Hepatocyte (in vitro differentiated cells): ENCODE measurements around the gene C1orf167. TPM values are rescaled to one million over a fixed set of nuclear protein-coding genes. Genes with fewer than 3 reads are reported as not detected.

Experiments used
- DNase-seq: peaks from one replicate; pipeline ENCODE4 v3.0.0-alpha.2; 2016; ENCODE audit warnings: low spot score
- H2AFZ ChIP-seq: fragments of 200-600 bp; sonication (generic); 2 replicates; pipeline ENCODE4 v1.6.0; 2016; ENCODE audit warnings: antibody characterized with exemption, mild to moderate bottlenecking
- H3K27ac ChIP-seq: fragments of 200-600 bp; sonication (generic); 2 replicates; pipeline ENCODE4 v1.5.1; 2016; ENCODE audit warnings: mild to moderate bottlenecking
- H3K27me3 ChIP-seq: fragments of 200-600 bp; sonication (generic); 2 replicates; pipeline ENCODE4 v1.6.1; 2016
- H3K36me3 ChIP-seq: fragments of 200-600 bp; sonication (generic); replicated peaks from 2 replicates; pipeline ENCODE4 v1.5.1; 2016; ENCODE audit warnings: low read depth; ENCODE audit not compliant: insufficient read depth
- H3K4me1 ChIP-seq: fragments of 200-600 bp; sonication (generic); 2 replicates; pipeline ENCODE4 v1.5.1; 2016; ENCODE audit warnings: mild to moderate bottlenecking, moderate library complexity; ENCODE audit not compliant: insufficient read depth
- H3K4me2 ChIP-seq: fragments of 200-600 bp; sonication (generic); 2 replicates; pipeline ENCODE4 v1.6.0; 2016
- H3K4me3 ChIP-seq: fragments of 200-600 bp; sonication (generic); 2 replicates; pipeline ENCODE4 v1.5.1; 2016; ENCODE audit warnings: mild to moderate bottlenecking
- H3K79me2 ChIP-seq: fragments of 200-600 bp; sonication (generic); 2 replicates; pipeline ENCODE4 v1.6.0; 2017; ENCODE audit warnings: mild to moderate bottlenecking
- H3K9me2 ChIP-seq: fragments of 200-600 bp; sonication (generic); replicated peaks from 2 replicates; pipeline ENCODE4 v1.6.0; 2017; ENCODE audit warnings: mild to moderate bottlenecking; ENCODE audit not compliant: insufficient read depth
- H3K9me3 ChIP-seq: fragments of 200-600 bp; sonication (generic); 2 replicates; pipeline ENCODE4 v1.5.1; 2016; ENCODE audit warnings: low read depth, mild to moderate bottlenecking
- H4K20me1 ChIP-seq: fragments of 200-600 bp; sonication (generic); 2 replicates; pipeline ENCODE4 v1.6.0; 2016; ENCODE audit warnings: mild to moderate bottlenecking; ENCODE audit not compliant: insufficient read depth, poor library complexity, severe bottlenecking
- EZH2 ChIP-seq: fragments of 200-600 bp; sonication (generic); IDR thresholded peaks from 2 replicates; pipeline ENCODE4 v1.6.1; 2016; ENCODE audit warnings: antibody characterized with exemption, mild to moderate bottlenecking, borderline replicate concordance
- EZH2phosphoT487 ChIP-seq: fragments of 200-600 bp; sonication (generic); IDR thresholded peaks from one replicate; pipeline ENCODE4 v1.6.1; 2018; ENCODE audit warnings: antibody characterized with exemption, mild to moderate bottlenecking, low read depth, moderate library complexity; ENCODE audit not compliant: unreplicated experiment, severe bottlenecking
- WGBS: methylation state at CpG from one replicate; pipeline ENCODE4 v1.1.6; 2016; ENCODE audit warnings: low lambda C conversion rate; ENCODE audit errors: missing lambda C conversion rate; 5-methylcytosine and 5-hydroxymethylcytosine counted together
- polyA plus RNA-seq: library from polyadenylated mRNA; unstranded; fragments of >200 nt; fragmentation: Nextera tagmentation; extraction: Ambion mirVana; gene quantifications from 2 replicates; pipeline ENCODE4 v1.2.1, GENCODE V29; 2016
- total RNA-seq: library from RNA; depleted of rRNA; stranded (reverse); fragments of >200 nt; gene quantifications from 2 replicates; pipeline ENCODE4 v1.2.3, GENCODE V29; 2014
- TF ChIP-seq, protein P1 (sequence below): fragments of 200-600 bp; sonication (generic); IDR thresholded peaks from 2 replicates; pipeline ENCODE4 v1.5.1; 2016; ENCODE audit warnings: antibody characterized with exemption, mild to moderate bottlenecking; ENCODE audit not compliant: poor library complexity

C1orf167 gene
- total and polyA plus RNA-seq, 2 experiments from 2014 or later = 0.37 TPM; not detected in 1

DNA sequence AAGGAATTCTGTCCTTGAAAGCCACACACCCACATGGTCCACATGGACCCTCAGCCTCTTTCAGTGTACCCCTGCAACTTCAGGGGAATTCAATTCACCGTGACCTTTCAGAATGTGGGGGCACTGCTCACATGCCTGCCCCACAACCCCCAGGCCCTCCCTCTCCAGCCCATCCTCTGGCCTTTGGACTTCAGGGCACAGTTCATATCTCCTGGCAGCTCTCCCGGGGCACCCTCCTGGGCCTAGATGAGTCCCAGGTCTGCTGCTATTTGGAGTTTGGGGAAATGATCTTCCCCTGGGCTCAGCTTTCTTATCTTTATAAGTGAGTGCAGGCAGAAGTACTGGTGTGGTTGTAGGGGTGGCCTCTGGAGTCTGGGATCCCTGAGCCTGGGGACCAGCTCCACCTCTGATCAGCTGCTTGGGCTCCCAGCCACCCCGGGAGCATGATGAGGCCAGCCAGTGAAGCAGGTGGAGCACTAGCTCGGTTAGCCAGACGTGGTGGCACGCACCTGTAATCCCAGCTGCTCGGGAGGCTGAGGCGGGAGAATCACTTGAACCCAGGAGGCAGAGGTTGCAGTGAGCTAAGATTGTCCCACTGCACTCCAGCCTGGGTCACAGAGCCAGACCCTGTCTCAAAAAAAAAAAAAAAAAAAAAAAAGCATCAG, 15.8 kb downstream of the C1orf167 start:
- 88% methylated on average over 8 of the region's 8 CpGs for WGBS
- H3K36me3 ChIP-seq = no peaks in the 10 kb centered on the region
- H3K9me2 ChIP-seq = no peaks in the 10 kb centered on the region
- no peaks in the 10 kb centered on the region for H4K20me1 ChIP-seq
- H3K4me1 ChIP-seq = no peaks in the 10 kb centered on the region
- no peak overlapping the region for H3K4me3 ChIP-seq
- no peaks in the 10 kb centered on the region for H3K27me3 ChIP-seq
- TF ChIP-seq, protein P1, sequence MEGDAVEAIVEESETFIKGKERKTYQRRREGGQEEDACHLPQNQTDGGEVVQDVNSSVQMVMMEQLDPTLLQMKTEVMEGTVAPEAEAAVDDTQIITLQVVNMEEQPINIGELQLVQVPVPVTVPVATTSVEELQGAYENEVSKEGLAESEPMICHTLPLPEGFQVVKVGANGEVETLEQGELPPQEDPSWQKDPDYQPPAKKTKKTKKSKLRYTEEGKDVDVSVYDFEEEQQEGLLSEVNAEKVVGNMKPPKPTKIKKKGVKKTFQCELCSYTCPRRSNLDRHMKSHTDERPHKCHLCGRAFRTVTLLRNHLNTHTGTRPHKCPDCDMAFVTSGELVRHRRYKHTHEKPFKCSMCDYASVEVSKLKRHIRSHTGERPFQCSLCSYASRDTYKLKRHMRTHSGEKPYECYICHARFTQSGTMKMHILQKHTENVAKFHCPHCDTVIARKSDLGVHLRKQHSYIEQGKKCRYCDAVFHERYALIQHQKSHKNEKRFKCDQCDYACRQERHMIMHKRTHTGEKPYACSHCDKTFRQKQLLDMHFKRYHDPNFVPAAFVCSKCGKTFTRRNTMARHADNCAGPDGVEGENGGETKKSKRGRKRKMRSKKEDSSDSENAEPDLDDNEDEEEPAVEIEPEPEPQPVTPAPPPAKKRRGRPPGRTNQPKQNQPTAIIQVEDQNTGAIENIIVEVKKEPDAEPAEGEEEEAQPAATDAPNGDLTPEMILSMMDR = no peak
- TF ChIP-seq EZH2 (no peak), EZH2phosphoT487 (no peak)
- no peak overlapping the region for H3K4me2 ChIP-seq
- H3K27ac ChIP-seq = no peak overlapping the region
- no peak for DNase-seq
- H3K9me3 ChIP-seq = no peaks in the 10 kb centered on the region
- H3K79me2 ChIP-seq = no peaks in the 10 kb centered on the region
- no peak overlapping the region for H2AFZ ChIP-seq

DNA sequence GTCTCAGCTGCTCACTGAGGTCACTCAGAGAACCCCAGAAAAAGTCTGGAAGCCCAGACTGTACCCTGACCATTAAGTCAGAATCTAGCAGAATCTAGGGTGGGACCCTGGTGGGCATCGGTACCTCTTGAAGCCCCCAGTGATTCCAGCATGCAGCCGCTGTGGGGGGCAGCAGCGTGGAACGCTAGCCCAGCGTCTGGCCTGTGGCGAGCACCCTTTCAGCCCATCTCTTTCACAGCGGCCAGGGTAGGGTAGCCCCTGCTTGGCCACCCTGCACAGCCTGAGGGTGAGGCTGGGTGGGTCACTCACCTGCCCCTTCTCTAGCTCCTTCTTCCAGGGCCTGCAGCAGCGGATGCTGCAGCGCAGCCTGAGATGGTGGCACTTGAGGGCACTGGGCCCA, 16.3 kb downstream of the C1orf167 start:
- Histone ChIP-seq H3K36me3 (no peaks in the 10 kb centered on the region), H3K4me2 (no peak overlapping the region), H3K9me2 (no peaks in the 10 kb centered on the region), H3K4me1 (no peaks in the 10 kb centered on the region), H3K27me3 (no peaks in the 10 kb centered on the region), H2AFZ (no peak overlapping the region), H4K20me1 (no peaks in the 10 kb centered on the region), H3K79me2 (no peaks in the 10 kb centered on the region), H3K27ac (no peak overlapping the region), H3K4me3 (no peak overlapping the region), H3K9me3 (no peaks in the 10 kb centered on the region)
- no peak for DNase-seq
- 96% methylated on average over 9 of the region's 9 CpGs for WGBS
- TF ChIP-seq EZH2phosphoT487 = no peak
- TF ChIP-seq, protein P1 = no peak
- TF ChIP-seq EZH2 = no peak

DNA sequence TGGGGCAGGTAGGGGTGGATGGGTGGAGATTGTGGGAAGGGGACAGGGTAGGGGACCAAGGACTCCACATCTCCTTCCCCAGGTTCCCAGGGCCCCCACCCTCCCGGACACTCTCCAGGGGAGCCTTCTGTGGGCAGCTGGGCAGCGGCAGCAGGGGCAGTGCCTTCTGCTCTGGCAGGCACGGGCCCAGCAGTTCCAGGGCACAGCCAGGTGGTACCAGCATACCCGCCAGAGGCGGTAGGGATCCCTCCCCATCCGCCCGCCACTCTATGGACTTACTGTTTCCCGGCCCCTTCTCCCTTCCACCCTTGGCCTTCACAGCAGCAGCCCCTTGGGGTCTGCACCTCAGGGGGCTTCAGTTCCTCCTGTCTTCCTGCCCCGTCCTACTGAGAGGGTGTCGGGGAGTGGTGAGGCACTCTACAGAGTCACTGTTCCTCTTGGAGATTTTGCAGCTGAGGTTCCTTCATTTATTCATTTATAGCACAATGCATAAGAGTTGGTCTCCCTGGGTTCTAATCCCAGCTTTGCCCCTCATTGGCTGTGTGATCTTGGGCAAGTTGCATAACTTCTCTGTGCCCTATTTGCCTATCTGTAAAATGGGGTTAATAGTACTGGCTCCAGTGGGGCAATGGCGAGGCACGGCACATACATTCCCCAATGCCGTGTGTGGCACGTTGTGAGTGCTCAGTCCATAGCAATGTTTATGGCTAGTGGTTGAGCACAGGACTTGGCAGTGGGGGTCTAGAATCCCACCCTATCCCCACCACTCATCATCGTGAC, 17.0 kb downstream of the C1orf167 start:
- no peak overlapping the region for H3K4me2 ChIP-seq
- WGBS = 91% methylated on average over 14 of the region's 15 CpGs
- H3K4me3 ChIP-seq = no peak overlapping the region
- TF ChIP-seq EZH2 (no peak), EZH2phosphoT487 (no peak)
- TF ChIP-seq, protein P1 = no peak
- H3K79me2 ChIP-seq = no peaks in the 10 kb centered on the region
- no peaks in the 10 kb centered on the region for H3K4me1 ChIP-seq
- no peaks in the 10 kb centered on the region for H3K27me3 ChIP-seq
- DNase-seq = no peak
- H4K20me1 ChIP-seq = no peaks in the 10 kb centered on the region
- H3K27ac ChIP-seq = no peak overlapping the region
- H3K9me3 ChIP-seq = no peaks in the 10 kb centered on the region
- no peaks in the 10 kb centered on the region for H3K36me3 ChIP-seq
- H2AFZ ChIP-seq = no peak overlapping the region
- no peaks in the 10 kb centered on the region for H3K9me2 ChIP-seq
